ENCODE results near the gene CHPF. TPM values are rescaled to one million over a fixed set of nuclear protein-coding genes. Genes with fewer than 3 reads are reported as not detected.

Gene CHPF
- total and polyA plus RNA-seq, 11 donors = 74.1 to 209 (median 138) TPM

DNA sequence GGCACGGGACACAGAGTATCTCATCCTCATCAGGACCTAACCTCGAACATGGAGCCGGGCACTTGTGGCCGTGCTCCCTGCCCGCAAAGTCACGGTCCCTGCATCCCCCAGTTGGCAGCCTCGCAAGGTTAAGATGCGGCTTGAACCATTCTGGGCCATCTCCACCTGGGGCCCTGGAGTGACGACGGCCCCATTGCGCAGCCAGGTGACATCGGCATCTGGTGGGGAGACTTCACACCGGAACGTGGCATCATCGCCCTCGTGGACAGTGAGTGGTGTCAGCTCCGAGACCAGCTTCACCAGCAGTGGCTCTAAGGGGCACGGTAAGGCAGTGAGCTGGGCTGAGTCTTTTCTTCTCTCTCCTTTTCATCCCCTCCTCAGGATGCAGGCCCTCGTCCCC lies 12.8 kb upstream of the CHPF start:
- Histone ChIP-seq H3K27me3 (peaks cover 0 to 22% (median 3%) of the 10 kb centered on the region in 9 donors), H3K4me3 (no peak overlapping the region), H3K27ac (no peak overlapping the region), H3K4me1 (peaks cover 0 to 34% (median 14%) of the 10 kb centered on the region in 12 donors), H3K9me3 (no peaks in the 10 kb centered on the region), H3K36me3 (peaks cover 0 to 41% (median 22%) of the 10 kb centered on the region in 9 donors)
- DNase-seq (peak in 2 of 5 donors; percentile 13 to 16), ATAC-seq (no peak)
- TF ChIP-seq, protein P1, sequence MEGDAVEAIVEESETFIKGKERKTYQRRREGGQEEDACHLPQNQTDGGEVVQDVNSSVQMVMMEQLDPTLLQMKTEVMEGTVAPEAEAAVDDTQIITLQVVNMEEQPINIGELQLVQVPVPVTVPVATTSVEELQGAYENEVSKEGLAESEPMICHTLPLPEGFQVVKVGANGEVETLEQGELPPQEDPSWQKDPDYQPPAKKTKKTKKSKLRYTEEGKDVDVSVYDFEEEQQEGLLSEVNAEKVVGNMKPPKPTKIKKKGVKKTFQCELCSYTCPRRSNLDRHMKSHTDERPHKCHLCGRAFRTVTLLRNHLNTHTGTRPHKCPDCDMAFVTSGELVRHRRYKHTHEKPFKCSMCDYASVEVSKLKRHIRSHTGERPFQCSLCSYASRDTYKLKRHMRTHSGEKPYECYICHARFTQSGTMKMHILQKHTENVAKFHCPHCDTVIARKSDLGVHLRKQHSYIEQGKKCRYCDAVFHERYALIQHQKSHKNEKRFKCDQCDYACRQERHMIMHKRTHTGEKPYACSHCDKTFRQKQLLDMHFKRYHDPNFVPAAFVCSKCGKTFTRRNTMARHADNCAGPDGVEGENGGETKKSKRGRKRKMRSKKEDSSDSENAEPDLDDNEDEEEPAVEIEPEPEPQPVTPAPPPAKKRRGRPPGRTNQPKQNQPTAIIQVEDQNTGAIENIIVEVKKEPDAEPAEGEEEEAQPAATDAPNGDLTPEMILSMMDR (IDR thresholded peaks at IDR 0.05) = no peak
- TF ChIP-seq POLR2A (IDR thresholded peaks at IDR 0.05) = no peak
- intact Hi-C loops (cut with DNase I) = loop anchor here in 1 of 10 donors (10.0 kb wide), 1 partner anchor 48 kb away; no protein-coding TSS in a partner anchor
- WGBS, 4 donors = 91 to 93% (median 92%) methylated on average over 15 to 19 of the region's 19 CpGs

DNA sequence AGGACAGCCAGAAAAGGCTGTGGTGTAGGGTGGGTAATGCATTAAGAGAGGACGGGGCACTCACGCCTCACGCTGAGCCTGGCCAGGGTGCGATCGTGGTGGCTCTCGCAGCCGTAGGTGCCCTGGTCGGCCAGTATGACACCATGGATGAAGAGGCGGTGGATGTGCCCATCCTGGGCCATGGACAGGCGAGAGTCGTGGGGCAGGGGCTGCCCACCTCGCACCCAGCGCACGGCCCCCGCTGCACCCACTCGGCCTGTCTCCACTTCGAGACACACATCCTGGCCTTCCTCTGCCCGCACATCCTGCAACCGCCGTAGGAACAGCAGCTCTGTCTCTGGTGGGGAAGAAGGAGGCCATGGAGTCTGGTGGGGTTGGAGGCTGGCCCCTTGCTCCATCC lies 12.3 kb upstream of the CHPF start:
- intact Hi-C loops (cut with DNase I) = loop anchor here in 1 of 10 donors (10.0 kb wide), 1 partner anchor 49 kb away; no protein-coding TSS in a partner anchor
- TF ChIP-seq POLR2A (IDR thresholded peaks at IDR 0.05) = no peak
- TF ChIP-seq, protein P1 (IDR thresholded peaks at IDR 0.05) = no peak
- no peak overlapping the region for H3K27ac ChIP-seq

GRCh38 chr2:219554350-219554749 lies 10.7 kb upstream of the CHPF start:
- H3K27ac ChIP-seq = no peak overlapping the region
- intact Hi-C loops (cut with DNase I) = loop anchor here in 1 of 10 donors (10.0 kb wide), 1 partner anchor 50 kb away; no protein-coding TSS in a partner anchor
- no peaks in the 10 kb centered on the region for H3K9me3 ChIP-seq
- peaks cover 0 to 40% (median 22%) of the 10 kb centered on the region in 9 donors for H3K36me3 ChIP-seq
- DNase-seq = peak in 3 of 5 donors; percentile 10 to 61 (median 25)
- TF ChIP-seq, protein P1 (IDR thresholded peaks at IDR 0.05) = no peak
- no peak for TF ChIP-seq POLR2A (IDR thresholded peaks at IDR 0.05)
- peaks cover 0 to 21% (median 13%) of the 10 kb centered on the region in 12 donors for H3K4me1 ChIP-seq
- no peak overlapping the region for H3K4me3 ChIP-seq
- H3K27me3 ChIP-seq = peaks cover 0 to 24% (median 3%) of the 10 kb centered on the region in 9 donors
- ATAC-seq = no peak
- WGBS, 4 donors = 74 to 94% (median 93%) methylated on average over 7 to 15 of the region's 15 CpGs

More for the DNA sequence above, 12.3 kb upstream of the CHPF start:
- Histone ChIP-seq H3K4me3 (no peak overlapping the region), H3K36me3 (peaks cover 0 to 41% (median 22%) of the 10 kb centered on the region in 9 donors), H3K9me3 (no peaks in the 10 kb centered on the region), H3K27me3 (peaks cover 0 to 24% (median 3%) of the 10 kb centered on the region in 9 donors), H3K4me1 (peaks cover 0 to 32% (median 14%) of the 10 kb centered on the region in 12 donors)
- ATAC-seq = no peak
- WGBS, 4 donors = 87 to 94% (median 92%) methylated on average over 20 of the region's 20 CpGs
- DNase-seq = peak in 2 of 5 donors; percentile 11 to 53

- DNase-seq = peak in 1 of 5 donors; percentile 28
- no peaks in the 10 kb centered on the region for H3K9me3 ChIP-seq
- H3K27me3 ChIP-seq = peaks cover 0 to 24% (median 3%) of the 10 kb centered on the region in 9 donors
- no peak overlapping the region for H3K27ac ChIP-seq
- 79 to 87% (median 84%) methylated on average over 12 of the region's 12 CpGs for WGBS, 4 donors
- intact Hi-C loops (cut with DNase I) = loop anchor here in 1 of 10 donors (10.0 kb wide), 1 partner anchor 51 kb away; no protein-coding TSS in a partner anchor
- H3K36me3 ChIP-seq = peaks cover 0 to 33% (median 21%) of the 10 kb centered on the region in 9 donors
- TF ChIP-seq, protein P1 (IDR thresholded peaks at IDR 0.05) = no peak
- TF ChIP-seq POLR2A (IDR thresholded peaks at IDR 0.05) = no peak
- ATAC-seq = no peak
- peaks cover 0 to 21% (median 13%) of the 10 kb centered on the region in 12 donors for H3K4me1 ChIP-seq
- no peak overlapping the region for H3K4me3 ChIP-seq
These were observed 9.9 kb upstream of the CHPF start for GRCh38 chr2:219553463-219553963.
